GM08714 (cell line): Measurements from ENCODE around the gene SERINC5.
"Not testable (repeated sequence)": the region's sequence is repeated elsewhere in the genome, so short reads cannot be mapped to it uniquely, and the experiment has no call there.

ENCODE experiments used
- H3K4me3 ChIP-seq: fragments of 200-500 bp; sonication (Bioruptor generic); 2 replicates; pipeline ENCODE4 v1.5.1; 2014; ENCODE audit warnings: mild to moderate bottlenecking, low read length, inconsistent platforms
- ZNF274 ChIP-seq: IDR thresholded peaks from 2 replicates; pipeline ENCODE4 v1.6.1; 2012; ENCODE audit warnings: mild to moderate bottlenecking, low read depth, low read length

SERINC5 gene

DNA sequence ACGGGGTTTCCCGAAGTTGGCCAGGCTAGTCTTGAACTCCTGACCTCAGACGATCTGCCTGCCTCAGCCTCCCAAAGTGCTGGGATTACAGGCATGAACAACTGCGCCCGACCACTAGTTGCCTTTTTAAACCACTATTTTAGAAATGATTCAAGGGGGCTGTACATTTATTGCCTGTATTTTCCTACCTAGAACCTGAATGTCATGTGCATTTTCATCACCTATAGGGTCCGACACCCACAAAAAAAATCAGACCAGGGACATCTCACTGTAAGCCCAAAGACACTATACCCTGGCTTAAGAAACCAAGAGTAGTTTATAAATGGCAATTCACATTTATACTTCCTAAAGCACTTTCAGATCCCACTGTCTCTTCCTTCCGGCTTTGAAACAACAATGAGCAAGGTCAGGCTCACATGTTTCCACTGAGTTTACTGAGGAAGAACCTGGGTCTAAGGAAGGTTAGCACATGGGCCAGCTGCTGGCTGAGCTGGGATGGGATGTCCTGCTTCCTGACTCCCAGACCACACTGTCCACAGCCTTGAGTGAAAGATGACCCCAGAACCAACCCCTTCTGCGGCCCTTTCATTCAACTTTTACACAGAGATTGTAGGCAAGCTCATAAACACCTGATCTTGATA lies 87.3 kb downstream of the SERINC5 start:
- TF ChIP-seq ZNF274: no peak
- no peak overlapping the region for H3K4me3 ChIP-seq

- no peak for TF ChIP-seq ZNF274
- no peak overlapping the region for H3K4me3 ChIP-seq
Observed at GRCh38 chr5:80165452-80165851, 90.4 kb downstream of the SERINC5 start.

DNA sequence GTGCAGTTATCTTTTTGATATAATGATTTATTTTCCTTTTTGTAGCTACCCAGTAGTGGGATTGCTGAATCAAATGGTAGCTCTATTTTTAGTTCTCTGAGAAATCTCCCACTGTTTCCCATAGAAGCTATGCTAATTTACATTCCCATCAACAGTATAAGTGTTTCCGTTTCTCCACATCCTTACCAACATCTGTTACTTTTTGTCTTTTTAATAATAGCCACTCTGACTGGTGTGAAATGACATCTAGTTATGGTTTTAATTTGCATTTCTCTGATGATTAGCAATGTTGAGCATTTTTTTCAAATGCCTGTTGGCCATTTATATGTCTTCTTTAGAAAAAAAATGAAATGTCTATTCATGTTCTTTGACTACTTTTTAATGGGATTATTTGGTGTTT lies 94.7 kb downstream of the SERINC5 start:
- no peak for TF ChIP-seq ZNF274
- H3K4me3 ChIP-seq: no peak overlapping the region

- no peak for TF ChIP-seq ZNF274
- no peak overlapping the region for H3K4me3 ChIP-seq
Observed at GRCh38 chr5:80160242-80160641, 95.6 kb downstream of the SERINC5 start.

- no peak for TF ChIP-seq ZNF274
- no peak overlapping the region for H3K4me3 ChIP-seq
Observed at GRCh38 chr5:80159133-80159815, 96.6 kb downstream of the SERINC5 start.

DNA sequence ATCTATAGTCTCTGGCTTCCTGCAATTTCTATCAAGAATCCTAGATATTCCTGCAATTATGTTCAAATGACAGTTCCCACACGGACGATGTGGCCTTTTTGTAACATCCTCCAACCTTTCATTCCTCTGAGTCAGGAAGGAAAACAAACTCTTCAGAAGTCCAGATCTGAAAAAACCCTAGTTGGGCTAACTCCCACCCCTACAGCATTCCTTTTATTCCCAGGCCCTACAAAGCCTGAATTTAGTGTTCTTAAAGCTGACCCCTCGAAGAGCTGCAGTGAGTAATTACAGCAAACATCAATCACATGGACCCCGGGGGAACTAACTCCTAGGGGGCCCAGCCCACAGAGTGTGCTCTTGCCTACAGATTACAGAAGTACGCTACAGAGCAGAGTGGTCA lies 99.7 kb downstream of the SERINC5 start:
- no peak overlapping the region for H3K4me3 ChIP-seq
- TF ChIP-seq ZNF274: no peak

GRCh38 chr5:80154749-80155148 lies 101.1 kb downstream of the SERINC5 start:
- no peak overlapping the region for H3K4me3 ChIP-seq
- no peak for TF ChIP-seq ZNF274

- not testable (repeated sequence) for H3K4me3 ChIP-seq
Observed at GRCh38 chr5:80154289-80154688, 101.6 kb downstream of the SERINC5 start.

DNA sequence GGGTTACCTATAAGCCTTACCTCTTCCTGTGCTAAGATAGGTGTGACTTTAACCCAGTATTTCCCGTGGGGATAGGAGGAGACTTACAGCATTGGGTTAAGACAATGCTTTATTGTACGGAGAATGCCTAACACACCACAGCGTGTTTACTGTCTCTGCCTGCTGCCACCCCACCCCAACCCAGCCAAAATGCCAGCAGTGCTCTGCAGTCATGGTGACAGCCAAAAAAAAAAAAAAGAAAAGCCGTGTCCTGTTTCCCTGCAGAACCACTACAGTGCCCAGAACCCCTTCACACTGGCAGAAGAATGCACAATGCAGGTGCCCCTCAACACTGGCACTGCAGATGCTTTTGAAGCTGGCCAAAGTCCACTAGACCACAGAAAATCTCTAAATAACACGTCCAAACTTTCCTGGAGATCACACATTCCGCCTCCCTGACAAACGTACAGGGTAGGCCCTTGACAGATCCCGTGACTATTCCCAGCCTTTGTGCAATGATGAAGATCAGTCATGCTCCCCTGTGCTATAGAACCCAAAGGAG lies 102.2 kb downstream of the SERINC5 start:
- TF ChIP-seq ZNF274: no peak

GRCh38 chr5:80152778-80153177 lies 103.1 kb downstream of the SERINC5 start:
- TF ChIP-seq ZNF274: no peak
- no peak overlapping the region for H3K4me3 ChIP-seq

More for the DNA sequence above, 102.2 kb downstream of the SERINC5 start:
- no peak overlapping the region for H3K4me3 ChIP-seq

GRCh38 chr5:80151890-80152289 lies 104.0 kb downstream of the SERINC5 start:
- no peak for TF ChIP-seq ZNF274
- no peak overlapping the region for H3K4me3 ChIP-seq

GRCh38 chr5:80150731-80151130 lies 105.1 kb downstream of the SERINC5 start:
- TF ChIP-seq ZNF274: no peak

DNA sequence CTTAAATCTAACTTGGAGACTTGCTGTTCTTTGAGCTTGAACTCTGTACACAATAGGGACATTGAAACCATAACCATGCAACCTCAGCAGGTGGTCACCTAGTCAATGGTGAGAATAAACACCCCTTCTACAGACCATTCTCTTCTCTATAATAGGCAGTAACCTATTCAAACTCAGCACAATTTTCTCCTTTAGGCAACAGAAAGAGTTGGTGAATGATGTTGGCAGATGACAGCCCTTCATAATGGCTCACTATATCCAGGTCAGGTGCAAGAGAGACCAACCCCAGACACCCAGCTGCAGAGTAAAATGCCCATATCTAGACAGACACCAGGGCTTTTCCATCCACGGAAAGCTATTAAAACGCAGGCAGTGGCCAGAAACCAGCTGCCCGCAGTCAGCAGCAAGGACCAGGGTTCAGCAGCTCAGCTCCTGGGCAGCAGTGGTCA lies 106.7 kb downstream of the SERINC5 start:
- no peak for TF ChIP-seq ZNF274
- H3K4me3 ChIP-seq: no peak overlapping the region

More at GRCh38 chr5:80150731-80151130, 105.1 kb downstream of the SERINC5 start:
- no peak overlapping the region for H3K4me3 ChIP-seq

GRCh38 chr5:80147119-80147815 lies 108.6 kb downstream of the SERINC5 start:
- no peak for TF ChIP-seq ZNF274
- no peak overlapping the region for H3K4me3 ChIP-seq

DNA sequence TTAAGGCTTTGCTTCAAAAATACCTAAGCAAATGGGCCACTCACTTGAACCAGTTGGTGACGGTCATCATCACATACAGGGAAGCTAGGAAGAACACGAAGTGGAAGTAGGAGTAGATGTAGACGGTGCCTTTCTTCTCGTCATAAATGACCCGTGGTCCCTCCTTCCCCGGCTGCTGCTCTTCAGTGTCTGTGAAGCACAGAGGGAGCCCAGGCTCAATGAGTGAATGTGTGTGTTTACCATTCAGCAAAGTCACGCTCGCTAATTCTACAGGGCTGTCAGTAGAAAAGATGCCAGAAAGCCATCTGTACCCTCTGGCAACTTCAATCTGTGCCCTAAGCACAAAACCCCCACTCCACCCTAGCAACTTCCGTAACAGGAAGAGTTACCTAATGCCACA lies 109.8 kb downstream of the SERINC5 start:
- no peak overlapping the region for H3K4me3 ChIP-seq
- TF ChIP-seq ZNF274: no peak
